ENCODE measurements around the gene TTN.

Gene TTN

DNA sequence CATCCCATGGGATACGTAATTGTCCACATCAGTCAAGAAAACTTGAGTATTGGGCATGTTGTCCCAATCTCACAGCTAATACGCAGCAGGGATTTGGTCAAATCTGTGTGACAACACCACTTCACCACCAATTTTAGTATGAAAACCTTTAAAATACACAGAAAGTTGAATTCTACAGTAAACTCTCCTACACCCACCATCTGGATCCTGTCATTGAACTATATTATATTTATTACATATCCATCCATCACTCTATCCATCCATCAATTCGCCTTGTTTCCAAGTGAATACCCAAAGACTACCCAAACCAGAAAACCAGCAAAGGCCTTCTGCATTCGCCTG, 328.0 kb downstream of the TTN start:
- Mint-ChIP-seq H3K27ac (peak overlapping the region; percentile 97), H3K4me1 (ENCODE audit: low read depth) (peaks cover 45% of the 10 kb centered on the region), H3K27me3 (no peaks in the 10 kb centered on the region), H3K36me3 (ENCODE audit: low read depth) (peaks cover 5% of the 10 kb centered on the region), H3K4me3 (peak overlapping the region; percentile 99), H3K9me3 (no peaks in the 10 kb centered on the region)

DNA sequence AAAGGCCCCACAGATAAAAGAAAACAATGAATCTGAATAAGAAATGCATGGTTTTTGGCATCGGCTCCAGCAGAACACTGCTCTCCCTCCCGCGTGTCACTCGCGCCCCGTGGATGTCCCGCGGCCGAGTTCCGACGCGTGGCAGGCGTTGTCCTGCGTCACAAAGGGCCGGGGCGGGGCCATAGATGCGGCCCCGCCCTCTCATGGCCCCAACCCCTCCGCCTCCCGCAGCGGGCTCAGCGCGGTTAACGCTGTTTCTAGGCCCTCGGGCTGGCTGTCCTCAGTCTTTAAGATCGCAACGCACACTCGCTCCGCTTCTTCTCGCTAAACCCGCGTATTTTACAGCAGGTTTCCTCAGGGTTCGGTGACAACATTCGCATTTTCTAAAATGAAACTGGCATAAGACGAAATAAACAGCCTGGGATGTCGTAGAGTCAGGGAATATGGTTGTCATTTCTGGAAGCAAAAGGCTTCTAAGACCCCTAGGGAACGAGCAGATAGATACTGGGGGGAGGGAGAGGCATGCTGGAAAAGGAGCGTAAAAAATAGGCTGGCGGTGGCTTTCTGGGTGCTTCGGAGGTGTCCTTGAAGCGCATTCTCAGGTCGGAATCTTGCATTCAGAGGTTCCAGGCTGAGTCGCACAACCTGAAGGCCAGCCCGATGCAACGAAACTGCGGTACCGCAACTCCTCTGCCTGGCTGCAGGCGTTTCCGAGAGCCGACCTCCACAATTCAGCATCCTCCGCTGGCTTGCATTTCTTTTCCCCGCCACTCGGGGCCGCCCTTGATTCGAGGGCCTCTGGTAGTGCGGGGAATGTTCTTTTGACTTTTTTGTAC, 328.6 kb downstream of the TTN start, which contains the start of gene FKBP7:
Gene FKBP7 (minus strand): TSS at position 162 of the 836 bp plus-strand sequence. CDS start 101 bp downstream, at position 61.
- H3K27ac Mint-ChIP-seq, result peak within 1 kb of the TSS; percentile 97
- peaks cover 41% of the 10 kb centered on the region for H3K4me1 Mint-ChIP-seq (ENCODE audit: low read depth)
- no peaks in the 10 kb centered on the region for H3K9me3 Mint-ChIP-seq
- H3K27me3 Mint-ChIP-seq, result no peaks in the 10 kb centered on the region
- peak within 1 kb of the TSS; percentile 99 for H3K4me3 Mint-ChIP-seq
- H3K36me3 Mint-ChIP-seq (ENCODE audit: low read depth), result peaks cover 5% of the 10 kb centered on the region

DNA sequence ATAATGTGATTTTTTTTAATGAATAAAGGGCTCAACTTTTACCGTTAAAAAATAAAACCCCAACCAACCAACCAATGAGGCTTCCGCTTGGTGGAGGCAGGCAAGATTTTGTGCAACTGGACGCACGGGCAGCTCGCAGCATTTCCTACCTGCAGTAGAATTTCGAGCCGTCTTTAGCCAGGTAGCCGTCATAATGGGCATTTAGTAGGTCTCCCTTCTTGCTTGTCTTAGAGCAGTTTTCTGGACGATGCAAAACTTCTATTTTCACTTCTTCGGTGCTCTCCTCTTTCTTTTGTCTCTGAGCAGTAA, 329.1 kb downstream of the TTN start:
- no peaks in the 10 kb centered on the region for H3K27me3 Mint-ChIP-seq
- H3K4me1 Mint-ChIP-seq (ENCODE audit: low read depth), result peaks cover 41% of the 10 kb centered on the region
- H3K27ac Mint-ChIP-seq, result peak overlapping the region; percentile 97
- peak overlapping the region; percentile 99 for H3K4me3 Mint-ChIP-seq
- H3K9me3 Mint-ChIP-seq, result no peaks in the 10 kb centered on the region
- peaks cover 5% of the 10 kb centered on the region for H3K36me3 Mint-ChIP-seq (ENCODE audit: low read depth)

DNA sequence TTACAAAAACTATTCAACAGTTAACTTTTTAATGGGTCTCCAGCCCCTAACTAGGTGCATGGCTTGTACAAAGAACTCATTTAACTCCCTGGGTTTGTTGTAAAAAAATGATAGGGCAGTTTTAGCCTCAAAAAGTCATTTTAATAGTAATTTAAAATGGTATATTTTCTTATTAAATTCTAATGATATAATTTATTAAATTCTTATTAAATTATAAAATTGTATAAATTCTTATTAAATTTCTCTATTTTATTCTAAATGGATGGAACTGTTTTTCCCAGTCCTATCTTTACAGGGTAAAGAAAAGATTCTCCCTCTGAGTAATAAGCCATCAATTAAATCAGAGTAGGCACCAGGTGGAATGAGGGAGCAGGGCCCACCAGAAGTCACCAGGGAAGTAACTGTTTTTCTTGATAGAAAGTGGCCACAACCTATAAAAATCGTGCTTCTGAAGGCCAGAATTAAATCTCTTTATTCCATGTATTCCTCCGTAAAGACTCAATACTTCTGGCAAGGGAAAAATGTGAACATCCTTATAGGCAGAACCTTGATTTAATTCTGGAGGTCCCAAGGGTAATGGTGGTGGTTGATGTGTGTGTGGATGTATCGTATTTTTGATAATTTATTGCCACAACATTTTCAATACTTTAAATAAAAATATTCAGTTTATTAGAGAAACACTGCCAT, 329.6 kb downstream of the TTN start:
- H3K4me1 Mint-ChIP-seq (ENCODE audit: low read depth), result peaks cover 37% of the 10 kb centered on the region
- H3K27ac Mint-ChIP-seq, result no peak overlapping the region
- H3K4me3 Mint-ChIP-seq, result peak overlapping the region; percentile 99
- H3K36me3 Mint-ChIP-seq (ENCODE audit: low read depth), result peaks cover 2% of the 10 kb centered on the region
- no peaks in the 10 kb centered on the region for H3K27me3 Mint-ChIP-seq
- no peaks in the 10 kb centered on the region for H3K9me3 Mint-ChIP-seq

DNA sequence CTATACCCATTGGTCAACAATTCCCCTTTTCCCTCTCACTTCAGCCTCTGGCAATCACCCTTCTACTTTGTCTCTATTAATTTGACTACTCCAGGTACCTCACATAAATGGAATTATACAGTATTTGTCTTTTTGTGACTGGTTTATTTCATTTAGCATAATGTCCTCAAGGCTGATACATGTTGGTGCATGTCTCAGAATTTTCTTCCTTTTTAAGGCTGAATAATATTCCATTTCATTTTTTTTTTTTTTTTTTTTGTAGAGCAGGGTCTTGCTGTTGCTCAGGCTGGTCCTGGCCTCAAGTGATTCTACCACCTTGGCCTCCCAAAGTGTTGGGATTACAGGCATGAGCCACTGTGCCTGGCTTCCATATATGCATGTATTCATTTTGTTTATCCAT, 330.7 kb downstream of the TTN start:
- Mint-ChIP-seq H3K4me1 (ENCODE audit: low read depth) (peaks cover 26% of the 10 kb centered on the region), H3K4me3 (no peak overlapping the region), H3K27me3 (no peaks in the 10 kb centered on the region), H3K36me3 (ENCODE audit: low read depth) (no peaks in the 10 kb centered on the region), H3K9me3 (no peaks in the 10 kb centered on the region), H3K27ac (no peak overlapping the region)
